PC-3 (cell line): ENCODE data around the gene KCTD20.

Source experiments
- EZH2 ChIP-seq: fragments of 300-600 bp; sonication (generic); IDR thresholded peaks from one replicate; pipeline ENCODE4 v1.6.1; 2017; ENCODE audit warnings: antibody characterized with exemption, mild to moderate bottlenecking, low read length; ENCODE audit not compliant: unreplicated experiment
- TF ChIP-seq, protein P1 (sequence below): fragments of 300-600 bp; sonication (generic); conservative IDR thresholded peaks from 2 replicates; pipeline ENCODE4 v1.5.1; 2017; ENCODE audit warnings: antibody characterized with exemption, low read depth, mild to moderate bottlenecking, low read length

DNA sequence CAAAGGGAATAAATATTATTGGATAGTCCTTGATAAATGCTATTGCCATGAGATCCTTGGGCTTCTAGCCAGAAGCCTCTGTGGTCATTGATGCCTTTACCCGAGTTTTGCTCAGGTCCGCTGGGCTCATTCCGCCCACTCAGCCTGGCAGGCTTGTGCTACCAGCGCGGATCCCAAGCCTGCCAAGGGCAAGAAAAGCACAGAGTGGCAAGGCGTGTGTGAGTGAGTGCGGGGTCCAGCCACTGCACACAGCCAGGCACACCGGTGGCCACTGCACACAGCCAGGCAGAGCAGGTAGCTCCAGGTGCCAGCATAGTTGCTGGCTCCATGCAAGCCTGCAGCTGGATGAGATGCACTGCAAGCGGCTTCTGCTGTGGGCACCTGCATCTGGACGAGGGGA is 65.7 kb downstream of the KCTD20 start:
- TF ChIP-seq, protein P1, sequence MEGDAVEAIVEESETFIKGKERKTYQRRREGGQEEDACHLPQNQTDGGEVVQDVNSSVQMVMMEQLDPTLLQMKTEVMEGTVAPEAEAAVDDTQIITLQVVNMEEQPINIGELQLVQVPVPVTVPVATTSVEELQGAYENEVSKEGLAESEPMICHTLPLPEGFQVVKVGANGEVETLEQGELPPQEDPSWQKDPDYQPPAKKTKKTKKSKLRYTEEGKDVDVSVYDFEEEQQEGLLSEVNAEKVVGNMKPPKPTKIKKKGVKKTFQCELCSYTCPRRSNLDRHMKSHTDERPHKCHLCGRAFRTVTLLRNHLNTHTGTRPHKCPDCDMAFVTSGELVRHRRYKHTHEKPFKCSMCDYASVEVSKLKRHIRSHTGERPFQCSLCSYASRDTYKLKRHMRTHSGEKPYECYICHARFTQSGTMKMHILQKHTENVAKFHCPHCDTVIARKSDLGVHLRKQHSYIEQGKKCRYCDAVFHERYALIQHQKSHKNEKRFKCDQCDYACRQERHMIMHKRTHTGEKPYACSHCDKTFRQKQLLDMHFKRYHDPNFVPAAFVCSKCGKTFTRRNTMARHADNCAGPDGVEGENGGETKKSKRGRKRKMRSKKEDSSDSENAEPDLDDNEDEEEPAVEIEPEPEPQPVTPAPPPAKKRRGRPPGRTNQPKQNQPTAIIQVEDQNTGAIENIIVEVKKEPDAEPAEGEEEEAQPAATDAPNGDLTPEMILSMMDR, result no peak
- TF ChIP-seq EZH2, result no peak
